ENCODE results near the gene RFXANK.

RFXANK gene

DNA sequence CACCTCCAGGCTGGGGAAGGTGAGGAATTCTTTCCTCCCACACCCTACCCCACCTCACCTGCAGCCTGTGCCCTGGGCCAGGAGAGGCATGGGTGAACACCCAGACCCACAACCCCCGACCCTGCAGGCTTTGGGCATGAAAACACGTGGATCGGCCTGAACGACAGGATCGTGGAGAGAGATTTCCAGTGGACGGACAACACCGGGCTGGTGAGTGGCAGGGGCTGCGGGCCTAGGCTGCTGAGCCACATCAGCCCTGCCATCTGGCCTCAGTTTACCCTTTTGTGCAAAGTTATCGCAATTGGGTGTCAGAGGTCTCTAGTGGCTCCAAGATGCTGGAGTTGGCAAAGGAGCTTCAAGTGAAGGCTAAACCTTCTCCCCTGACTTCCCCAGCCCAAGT, 48.4 kb downstream of the RFXANK start:
- Histone ChIP-seq H3K79me2 (ENCODE audit: insufficient read depth, low read depth) (no peaks in the 10 kb centered on the region), H3K27ac (no peak overlapping the region), H3K36me3 (ENCODE audit: insufficient read depth) (no peaks in the 10 kb centered on the region), H3K4me1 (ENCODE audit: low read depth, poor library complexity, severe bottlenecking) (no peaks in the 10 kb centered on the region), H3K9ac (no peak overlapping the region), H3K4me2 (no peak overlapping the region), H3K4me3 (IDR thresholded peaks at IDR 0.05; ENCODE audit: insufficient read depth, low read depth, low read length) (no peak overlapping the region), H4K20me1 (ENCODE audit: insufficient read depth) (no peaks in the 10 kb centered on the region), H2AFZ (ENCODE audit: low read depth) (no peak overlapping the region), H3K27me3 (ENCODE audit: insufficient read depth, low read depth) (no peaks in the 10 kb centered on the region)
- TF ChIP-seq, protein P1, sequence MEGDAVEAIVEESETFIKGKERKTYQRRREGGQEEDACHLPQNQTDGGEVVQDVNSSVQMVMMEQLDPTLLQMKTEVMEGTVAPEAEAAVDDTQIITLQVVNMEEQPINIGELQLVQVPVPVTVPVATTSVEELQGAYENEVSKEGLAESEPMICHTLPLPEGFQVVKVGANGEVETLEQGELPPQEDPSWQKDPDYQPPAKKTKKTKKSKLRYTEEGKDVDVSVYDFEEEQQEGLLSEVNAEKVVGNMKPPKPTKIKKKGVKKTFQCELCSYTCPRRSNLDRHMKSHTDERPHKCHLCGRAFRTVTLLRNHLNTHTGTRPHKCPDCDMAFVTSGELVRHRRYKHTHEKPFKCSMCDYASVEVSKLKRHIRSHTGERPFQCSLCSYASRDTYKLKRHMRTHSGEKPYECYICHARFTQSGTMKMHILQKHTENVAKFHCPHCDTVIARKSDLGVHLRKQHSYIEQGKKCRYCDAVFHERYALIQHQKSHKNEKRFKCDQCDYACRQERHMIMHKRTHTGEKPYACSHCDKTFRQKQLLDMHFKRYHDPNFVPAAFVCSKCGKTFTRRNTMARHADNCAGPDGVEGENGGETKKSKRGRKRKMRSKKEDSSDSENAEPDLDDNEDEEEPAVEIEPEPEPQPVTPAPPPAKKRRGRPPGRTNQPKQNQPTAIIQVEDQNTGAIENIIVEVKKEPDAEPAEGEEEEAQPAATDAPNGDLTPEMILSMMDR (conservative IDR thresholded peaks at IDR 0.05; ENCODE audit: low read depth, low read length), result no peak

DNA sequence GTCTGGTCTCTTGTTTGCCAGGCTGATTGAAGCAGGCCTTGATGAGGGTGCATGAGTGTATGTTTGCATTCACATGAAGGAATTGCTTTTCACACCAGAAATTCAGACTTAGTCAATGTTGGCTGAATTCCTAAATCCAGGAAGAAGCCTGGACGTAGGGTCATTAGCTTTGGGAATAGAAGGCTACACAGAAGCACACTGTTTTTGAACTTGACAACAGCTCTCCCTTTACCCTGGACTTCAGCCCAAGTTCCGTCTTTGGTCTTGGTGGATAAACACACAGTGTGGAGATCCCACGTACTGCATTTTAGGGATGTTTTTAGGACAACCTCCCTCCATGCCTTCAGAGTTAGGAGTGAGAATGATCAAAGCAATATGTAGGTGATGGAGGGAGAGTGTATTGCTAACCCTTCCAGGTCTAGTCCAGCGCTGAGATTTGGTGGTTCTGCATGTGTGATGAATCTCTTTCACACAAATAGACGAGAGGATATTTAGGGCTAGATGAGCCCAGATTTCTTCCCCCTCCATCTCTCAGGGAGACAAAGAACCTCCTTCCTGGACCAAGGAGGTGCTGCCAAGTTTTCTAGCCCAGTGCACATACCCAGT, 58.2 kb downstream of the RFXANK start:
- Histone ChIP-seq H3K27ac (no peak overlapping the region), H3K27me3 (ENCODE audit: insufficient read depth, low read depth) (no peaks in the 10 kb centered on the region; the same call in 1 of the 2 replicates), H3K4me3 (IDR thresholded peaks at IDR 0.05; ENCODE audit: insufficient read depth, low read depth, low read length) (no peak overlapping the region), H2AFZ (ENCODE audit: low read depth) (no peak overlapping the region), H3K4me1 (ENCODE audit: low read depth, poor library complexity, severe bottlenecking) (no peaks in the 10 kb centered on the region), H4K20me1 (ENCODE audit: insufficient read depth) (no peaks in the 10 kb centered on the region), H3K79me2 (ENCODE audit: insufficient read depth, low read depth) (no peaks in the 10 kb centered on the region), H3K36me3 (ENCODE audit: insufficient read depth) (no peaks in the 10 kb centered on the region), H3K9ac (no peak overlapping the region), H3K4me2 (no peak overlapping the region)
- TF ChIP-seq, protein P1 (conservative IDR thresholded peaks at IDR 0.05; ENCODE audit: low read depth, low read length), result no peak
